Measurements from ENCODE around the gene UBE2G2. TPM values are rescaled to one million over a fixed set of nuclear protein-coding genes. Genes with fewer than 3 reads are reported as not detected.

UBE2G2 gene
- total RNA-seq, 1 experiment from 2014 or later: 117 TPM

- H3K27ac Mint-ChIP-seq: no peak overlapping the region
- H3K4me3 Mint-ChIP-seq: no peak overlapping the region
- H3K4me1 Mint-ChIP-seq: peaks cover 5% of the 10 kb centered on the region
- H3K36me3 Mint-ChIP-seq: peaks cover 52% of the 10 kb centered on the region
- TF ChIP-seq TEAD4 (CRISPR knock-in tag; IDR thresholded peaks at IDR 0.05): no peak
- CTCF ChIA-PET: interaction anchor here (1.1 kb wide), 1 partner anchor 99 kb away, joined by 3 read pairs; no protein-coding TSS in a partner anchor
- POLR2A ChIA-PET: no interaction called here
- no peaks in the 10 kb centered on the region for H3K27me3 Mint-ChIP-seq (ENCODE audit: low read depth)
- no peak for ATAC-seq
- no peaks in the 10 kb centered on the region for H3K9me3 Mint-ChIP-seq
- no peak for DNase-seq (ENCODE audit: low spot score)
These were observed 49.5 kb upstream of the UBE2G2 start for GRCh38 chr21:44850905-44851657.

GRCh38 chr21:44850208-44850800, 48.7 kb upstream of the UBE2G2 start:
- Mint-ChIP-seq H3K9me3 (no peaks in the 10 kb centered on the region), H3K36me3 (peaks cover 47% of the 10 kb centered on the region), H3K4me3 (no peak overlapping the region), H3K27ac (no peak overlapping the region), H3K4me1 (peaks cover 7% of the 10 kb centered on the region), H3K27me3 (ENCODE audit: low read depth) (no peaks in the 10 kb centered on the region)
- POLR2A ChIA-PET: no interaction called here
- no peak for DNase-seq (ENCODE audit: low spot score)
- no peak for ATAC-seq
- no peak for TF ChIP-seq ZNF317 (CRISPR knock-in tag; IDR thresholded peaks at IDR 0.05; ENCODE audit: borderline replicate concordance, low read depth)
- no peak for TF ChIP-seq NR1H2 (CRISPR knock-in tag; IDR thresholded peaks at IDR 0.05)
- no peak for TF ChIP-seq USF1 (CRISPR knock-in tag; IDR thresholded peaks at IDR 0.05)
- TF ChIP-seq FOXK1 (CRISPR knock-in tag; IDR thresholded peaks at IDR 0.05): no peak
- TF ChIP-seq ZNF263 (CRISPR knock-in tag; IDR thresholded peaks at IDR 0.05; ENCODE audit: low read depth): no peak
- TF ChIP-seq JUN (CRISPR knock-in tag; IDR thresholded peaks at IDR 0.05): no peak
- no peak for TF ChIP-seq ZNF232 (CRISPR knock-in tag; IDR thresholded peaks at IDR 0.05)
- TF ChIP-seq MAX (CRISPR knock-in tag; IDR thresholded peaks at IDR 0.05): no peak
- TF ChIP-seq MXD4 (CRISPR knock-in tag; IDR thresholded peaks at IDR 0.05; ENCODE audit: borderline replicate concordance): no peak
- no peak for TF ChIP-seq AR (CRISPR knock-in tag; IDR thresholded peaks at IDR 0.05)
- TF ChIP-seq TEAD1 (CRISPR knock-in tag; IDR thresholded peaks at IDR 0.05): no peak
- TF ChIP-seq GRHL2 (CRISPR knock-in tag; IDR thresholded peaks at IDR 0.05; ENCODE audit: insufficient replicate concordance, severe bottlenecking): no peak
- TF ChIP-seq ZNF219 (CRISPR knock-in tag; IDR thresholded peaks at IDR 0.05; ENCODE audit: borderline replicate concordance): no peak
- no peak for TF ChIP-seq ZNF532 (CRISPR knock-in tag; IDR thresholded peaks at IDR 0.05; ENCODE audit: borderline replicate concordance)
- TF ChIP-seq KAT7 (CRISPR knock-in tag; IDR thresholded peaks at IDR 0.05; ENCODE audit: borderline replicate concordance): no peak
- no peak for TF ChIP-seq ATF1 (CRISPR knock-in tag; IDR thresholded peaks at IDR 0.05)
- no peak for TF ChIP-seq GABPB1 (CRISPR knock-in tag; IDR thresholded peaks at IDR 0.05)
- TF ChIP-seq SMAD4 (CRISPR knock-in tag; IDR thresholded peaks at IDR 0.05): no peak
- CTCF ChIA-PET: interaction anchor here (1.1 kb wide), 1 partner anchor 100 kb away, joined by 3 read pairs; no protein-coding TSS in a partner anchor
